ENCODE data around the gene FMN1. TPM values are rescaled to one million over a fixed set of nuclear protein-coding genes. Genes with fewer than 3 reads are reported as not detected.
A peak's percentile ranks its signal among the peaks of the same experiment; 100 is the strongest.

FMN1 gene
- total and polyA plus RNA-seq, 2 of the 8 experiments (the other 6 are each of a cell fraction or from before 2014, with no cell fraction given), result 0.27 to 3.7 TPM

DNA sequence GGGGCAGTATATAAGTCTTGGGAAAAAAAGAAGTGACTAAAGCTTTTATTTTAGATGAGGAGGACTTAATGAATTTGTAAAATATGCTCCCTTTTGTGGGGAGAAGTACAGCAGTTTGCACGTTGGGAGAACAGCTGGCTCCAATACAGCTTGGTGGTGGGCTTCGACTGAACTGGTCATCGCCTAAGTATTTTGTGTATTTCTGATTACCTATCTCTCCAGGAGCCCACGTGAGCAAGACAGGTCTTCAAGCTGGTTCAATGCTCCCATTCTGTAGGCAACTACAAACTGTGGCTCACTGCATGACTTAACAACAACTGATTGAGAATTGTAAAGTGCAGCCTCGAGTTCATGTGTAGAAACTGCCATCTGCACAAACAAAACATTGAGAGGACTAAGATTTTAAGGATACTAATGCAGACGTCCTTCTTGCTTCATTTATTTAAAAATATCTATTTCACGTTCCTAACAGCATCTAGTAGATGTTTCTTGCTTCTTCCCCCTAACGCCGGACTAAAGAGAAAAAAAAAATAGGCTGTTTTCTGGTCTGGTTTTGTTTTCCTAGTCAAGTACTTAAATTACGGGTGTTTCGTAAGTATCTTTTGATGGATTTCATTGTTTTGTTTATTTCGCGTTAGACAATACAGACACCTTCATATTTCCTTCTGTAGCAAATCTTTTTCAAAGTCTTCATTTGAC, 478.1 kb downstream of the FMN1 start:
- H2BK120ac ChIP-seq (replicated peaks; ENCODE audit: low read depth, low read length), result no peak overlapping the region
- H2BK15ac ChIP-seq (ENCODE audit: low read length), result no peak overlapping the region
- H2AK5ac ChIP-seq (ENCODE audit: low read depth, low read length), result no peak overlapping the region
- H2BK12ac ChIP-seq (ENCODE audit: low read depth, low read length), result no peak overlapping the region
- H4K20me1 ChIP-seq (replicated peaks in 1 of 2; ENCODE audit: control insufficient read depth in 1 of 2, insufficient read depth in 2 of 2, low read length in 2 of 2), result peaks cover 0 to 2% of the 10 kb centered on the region in 2 experiments
- 39% methylated on average over 13 of the region's 13 CpGs; no CpG with 5 or more reads in 1 of the 2 experiments for WGBS, 2 experiments (ENCODE audit: extremely low coverage in 1 of 2, insufficient coverage in 1 of 2, insufficient read length in 1 of 2, insufficient replicate concordance in 2 of 2, low coverage in 1 of 2, low lambda C conversion rate in 2 of 2, missing lambda C conversion rate in 1 of 2)
- no peak overlapping the region for H3K18ac ChIP-seq (ENCODE audit: extremely low read depth, low read length)
- ChIA-PET POLR2A (ENCODE audit: partially characterized antibody) (interaction anchor here (1.3 kb wide), 1 partner anchor 13 kb away, joined by 4 read pairs; no protein-coding TSS in a partner anchor), CTCF (ENCODE audit: partially characterized antibody) (interaction anchor here (0.6 to 1.1 kb wide), 6 partner anchors 13 to 1331 kb away, joined by 3 to 5 read pairs (median 3); no protein-coding TSS in a partner anchor)
- H2AFZ ChIP-seq (ENCODE audit: low read length), result no peak overlapping the region
- DNase-seq (ENCODE audit: low read depth in 1 of 2, low spot score in 2 of 2) (no peak), FAIRE-seq (peak; percentile 13)
- H4K8ac ChIP-seq (ENCODE audit: extremely low read depth, insufficient read depth, low read length), result no peak overlapping the region
- H3K14ac ChIP-seq (ENCODE audit: insufficient read length), result no peak overlapping the region
- H3K27ac ChIP-seq (ENCODE audit: low read depth, low read length), result no peak overlapping the region
- H4K91ac ChIP-seq (replicated peaks; ENCODE audit: insufficient read length, low read length), result no peak overlapping the region
- H3K79me2 ChIP-seq (ENCODE audit: control insufficient read depth in 1 of 2, insufficient read depth in 2 of 2, low read length in 2 of 2), result no peaks in the 10 kb centered on the region
- H3K79me1 ChIP-seq (ENCODE audit: low read depth, low read length), result no peaks in the 10 kb centered on the region
- no peak overlapping the region for H2BK5ac ChIP-seq (ENCODE audit: low read depth, low read length)
- peaks cover 17% of the 10 kb centered on the region; the same call in 1 of the 2 replicates for H3K23me2 ChIP-seq (ENCODE audit: low read depth, low read length)
- peak overlapping the region in 3 of 4 experiments; percentile 3 to 64 (median 4); a peak in 4 of 8 replicates for H3K4me3 ChIP-seq (ENCODE audit: extremely low read depth in 1 of 4, insufficient read depth in 2 of 4, low read depth in 3 of 4, low read length in 4 of 4)
- no peak overlapping the region for H3K4ac ChIP-seq (replicated peaks; ENCODE audit: insufficient read length, low read depth, low read length)
- no peaks in the 10 kb centered on the region; a peak in 1 of 8 replicates for H3K36me3 ChIP-seq (ENCODE audit: control insufficient read depth in 2 of 4, insufficient read depth in 4 of 4, low read length in 3 of 4)
- H2BK20ac ChIP-seq (ENCODE audit: low read length), result no peak overlapping the region
- H3K23ac ChIP-seq (ENCODE audit: insufficient read length), result no peak overlapping the region
- H4K5ac ChIP-seq (ENCODE audit: insufficient read length, low read depth, low read length), result no peak overlapping the region
- no peaks in the 10 kb centered on the region for H3K9me3 ChIP-seq (ENCODE audit: insufficient read depth in 2 of 2, low read depth in 1 of 2, low read length in 1 of 2)
- H3K56ac ChIP-seq (replicated peaks; ENCODE audit: insufficient read length, low read depth, low read length), result no peak overlapping the region
- H3K27me3 ChIP-seq (replicated peaks in 1 of 4; ENCODE audit: control insufficient read depth in 3 of 4, extremely low read depth in 1 of 4, insufficient read depth in 3 of 4, low read length in 3 of 4), result peaks cover 37 to 63% (median 54%) of the 10 kb centered on the region in 4 experiments
- H3K9ac ChIP-seq (replicated peaks in 1 of 4; ENCODE audit: extremely low read depth in 1 of 4, low read depth in 3 of 4, low read length in 3 of 4), result no peak overlapping the region
- H3K4me2 ChIP-seq (ENCODE audit: insufficient read depth in 1 of 2, low read depth in 2 of 2, low read length in 2 of 2), result peak overlapping the region; percentile 87 to 99; a peak in 2 of 4 replicates
- H3K4me1 ChIP-seq (replicated peaks in 1 of 4; ENCODE audit: control insufficient read depth in 3 of 4, insufficient read depth in 4 of 4, low read length in 3 of 4), result peaks cover 0 to 19% (median 8%) of the 10 kb centered on the region in 4 experiments; a peak in 6 of 7 replicates
- TF ChIP-seq E2F6 (IDR thresholded peaks at IDR 0.05) (no peak), RFX5 (IDR thresholded peaks at IDR 0.05; ENCODE audit: borderline replicate concordance, low read depth, low read length) (no peak), POLR2AphosphoS5 (IDR thresholded peaks at IDR 0.05; ENCODE audit: low read depth, low read length) (no peak), ASH2L (IDR thresholded peaks at IDR 0.05; ENCODE audit: low read length) (no peak), KDM5A (IDR thresholded peaks at IDR 0.05; ENCODE audit: low read length) (no peak), BRCA1 (IDR thresholded peaks at IDR 0.05; ENCODE audit: low read depth, low read length) (no peak), RBBP5 (IDR thresholded peaks at IDR 0.05; ENCODE audit: borderline replicate concordance, low read depth, low read length) (no peak), EGR1 (IDR thresholded peaks at IDR 0.05; ENCODE audit: borderline replicate concordance, low read depth, low read length) (no peak), SP4 (IDR thresholded peaks at IDR 0.05; ENCODE audit: low read length) (no peak), CBX5 (IDR thresholded peaks at IDR 0.05; ENCODE audit: low read depth, low read length) (no peak), MAX (IDR thresholded peaks at IDR 0.05) (no peak), SIX5 (IDR thresholded peaks at IDR 0.05; ENCODE audit: low read depth, low read length) (no peak)
